GM19351 (cell line): ENCODE results near the gene DNAI7.

Experiments
- ATAC-seq: cut with Tn5 transposase; IDR thresholded peaks from one replicate; pipeline ENCODE4 v1.9.1; 2021; ENCODE audit warnings: mild to moderate bottlenecking, moderate library complexity; ENCODE audit not compliant: unreplicated experiment

DNAI7 gene

DNA sequence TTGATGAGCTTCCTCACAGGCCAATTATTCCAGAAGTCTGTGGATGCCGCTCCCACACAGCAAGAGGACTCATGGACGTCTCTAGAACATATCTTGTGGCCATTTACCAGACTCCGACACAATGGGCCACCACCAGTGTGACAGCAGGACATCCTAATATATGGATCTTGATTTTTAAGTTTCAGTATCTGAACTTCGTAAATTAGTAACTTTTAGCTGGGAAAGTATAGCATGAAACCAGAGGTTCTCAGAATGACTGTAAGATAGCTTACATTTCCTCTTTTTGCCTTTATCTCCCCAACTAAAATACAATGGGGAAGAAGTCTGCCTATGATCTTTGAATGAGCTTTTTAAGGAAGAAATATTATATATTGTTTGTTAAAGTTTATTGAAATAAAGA is 87.0 kb downstream of the DNAI7 start:
- ATAC-seq: peak; percentile 90

GRCh38 chr12:25106818-25107217 is 88.1 kb downstream of the DNAI7 start:
- no peak for ATAC-seq

- no peak for ATAC-seq
Observed at GRCh38 chr12:25102402-25102801, 92.6 kb downstream of the DNAI7 start.

DNA sequence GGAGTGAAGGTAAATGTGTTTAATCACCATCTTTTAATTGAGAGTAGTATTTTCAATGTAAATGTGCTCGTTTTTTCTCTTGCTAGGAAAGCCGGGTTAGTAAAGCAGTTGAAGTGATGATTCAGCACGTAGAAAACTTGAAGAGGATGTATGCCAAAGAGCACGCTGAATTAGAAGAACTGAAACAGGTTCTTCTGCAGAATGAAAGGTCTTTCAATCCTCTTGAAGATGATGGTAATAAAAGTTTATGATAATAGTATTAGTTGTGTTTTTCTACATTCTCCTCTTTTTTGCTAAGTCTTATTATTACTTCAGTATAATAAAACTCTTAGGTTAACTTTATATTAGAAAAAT is 93.9 kb downstream of the DNAI7 start:
- ATAC-seq: peak; percentile 74

DNA sequence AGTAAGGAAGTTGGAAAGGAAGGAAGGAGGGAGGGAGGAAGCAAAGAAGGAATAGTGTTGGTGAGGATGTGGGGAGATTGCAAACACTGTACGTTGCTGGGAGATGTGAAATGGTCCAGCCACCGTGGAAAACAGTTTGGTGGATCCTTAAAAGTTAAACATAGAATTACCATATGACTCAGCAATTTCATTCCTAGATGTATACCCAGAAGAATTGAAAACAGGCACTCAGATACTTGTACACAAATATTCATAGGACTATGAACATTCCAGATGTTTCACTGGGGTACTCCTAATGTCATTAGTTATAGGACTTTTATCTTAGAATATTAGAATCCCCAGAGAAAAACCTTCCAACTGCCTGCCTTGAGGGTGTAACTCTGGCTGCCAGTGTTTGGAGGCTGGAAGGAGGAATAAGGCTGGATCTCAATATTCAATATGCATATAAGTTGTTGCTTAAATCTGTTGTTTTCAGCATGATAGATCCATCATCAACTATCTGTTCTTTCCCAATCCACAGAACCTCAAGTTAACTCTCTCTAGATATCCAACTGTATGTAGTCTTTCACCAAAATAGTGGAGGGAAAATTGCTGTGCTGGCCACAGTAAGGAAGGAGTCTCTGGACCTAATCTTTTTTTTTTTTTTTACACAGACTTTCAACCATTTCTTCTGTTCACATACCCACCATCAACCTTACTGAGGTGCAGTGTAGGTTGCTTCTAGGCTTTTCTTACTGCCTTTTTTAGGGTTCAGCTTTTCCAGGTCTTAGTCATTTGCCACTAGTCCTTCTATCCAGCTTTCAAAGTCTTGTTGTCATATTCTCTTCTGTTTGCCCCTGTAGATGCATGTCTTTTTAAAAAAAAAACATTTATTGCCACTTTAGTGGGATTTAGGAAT is 94.5 kb downstream of the DNAI7 start:
- ATAC-seq: peak; percentile 47

DNA sequence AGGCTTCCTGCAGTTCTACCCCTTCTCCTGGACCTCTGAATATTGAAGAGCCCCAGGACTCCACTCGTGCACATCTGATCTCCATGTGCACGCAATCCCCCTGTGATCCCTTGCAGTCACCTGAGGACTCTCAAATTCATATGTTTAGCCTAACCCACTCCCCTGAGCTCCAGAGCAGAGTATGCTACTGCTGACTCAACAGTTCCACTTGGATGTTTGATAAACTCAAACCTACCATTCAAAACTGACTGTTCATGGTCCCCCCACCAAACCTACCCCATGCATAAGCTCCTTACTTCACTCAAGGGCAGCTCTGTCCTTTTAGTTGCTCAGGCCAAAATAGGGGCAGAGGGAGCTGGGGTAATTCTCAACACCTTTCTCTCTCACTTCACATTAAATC is 96.0 kb downstream of the DNAI7 start:
- no peak for ATAC-seq

- ATAC-seq: no peak
Observed at GRCh38 chr12:25089738-25090137, 105.2 kb downstream of the DNAI7 start.

DNA sequence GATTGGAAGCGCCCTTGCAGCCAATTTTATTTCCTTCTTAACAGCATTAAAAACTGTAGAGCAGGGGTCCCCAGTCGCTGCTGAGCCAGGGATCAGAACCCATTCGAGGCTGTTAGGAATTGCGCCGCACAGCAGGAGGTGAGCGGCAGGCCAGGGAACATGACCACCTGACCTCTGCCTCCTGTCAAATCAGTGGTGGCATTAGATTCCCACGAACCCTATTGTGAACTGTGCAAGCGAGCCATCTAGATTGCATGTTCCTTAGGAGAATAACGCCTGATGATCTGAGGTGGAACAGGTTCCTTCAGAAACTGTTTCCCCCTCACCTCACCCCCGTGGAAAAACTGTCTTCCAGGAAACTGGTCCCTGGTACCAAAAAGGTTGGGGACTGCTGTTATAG is 107.4 kb downstream of the DNAI7 start:
- ATAC-seq: no peak

GRCh38 chr12:25084816-25085215 is 110.1 kb downstream of the DNAI7 start:
- no peak for ATAC-seq

- no peak for ATAC-seq
Observed at GRCh38 chr12:25083211-25083610, 111.7 kb downstream of the DNAI7 start.

GRCh38 chr12:25082628-25083027 is 112.3 kb downstream of the DNAI7 start:
- no peak for ATAC-seq

- no peak for ATAC-seq
Observed at GRCh38 chr12:25079393-25079792, 115.6 kb downstream of the DNAI7 start.

GRCh38 chr12:25074954-25075353 is 120.0 kb downstream of the DNAI7 start:
- peak; percentile 83 for ATAC-seq

GRCh38 chr12:25074113-25074512 is 120.8 kb downstream of the DNAI7 start:
- no peak for ATAC-seq

GRCh38 chr12:25072906-25073650 is 121.9 kb downstream of the DNAI7 start:
- ATAC-seq: no peak

DNA sequence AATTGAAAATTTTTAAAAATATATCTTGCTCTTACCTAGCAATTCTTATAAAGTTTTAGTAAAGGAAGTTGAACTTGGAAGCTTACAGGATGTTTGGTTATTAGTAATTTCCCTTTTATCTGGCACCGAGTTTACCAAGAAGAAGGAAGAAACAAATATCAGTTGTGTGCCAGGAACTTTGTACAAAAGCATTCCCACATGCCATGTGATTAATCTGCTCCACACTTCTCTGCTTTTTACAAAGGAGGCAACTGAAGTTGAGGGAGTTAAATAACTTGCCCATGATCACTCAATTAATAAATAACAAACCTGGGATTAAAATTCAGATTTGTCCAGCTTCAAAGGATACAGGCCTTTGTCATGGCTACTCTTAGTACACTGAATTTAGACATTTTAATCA is 123.6 kb downstream of the DNAI7 start:
- no peak for ATAC-seq

- ATAC-seq: no peak
Observed at GRCh38 chr12:25069224-25069623, 125.7 kb downstream of the DNAI7 start.

GRCh38 chr12:25065035-25065434 is 129.9 kb downstream of the DNAI7 start:
- ATAC-seq: no peak

DNA sequence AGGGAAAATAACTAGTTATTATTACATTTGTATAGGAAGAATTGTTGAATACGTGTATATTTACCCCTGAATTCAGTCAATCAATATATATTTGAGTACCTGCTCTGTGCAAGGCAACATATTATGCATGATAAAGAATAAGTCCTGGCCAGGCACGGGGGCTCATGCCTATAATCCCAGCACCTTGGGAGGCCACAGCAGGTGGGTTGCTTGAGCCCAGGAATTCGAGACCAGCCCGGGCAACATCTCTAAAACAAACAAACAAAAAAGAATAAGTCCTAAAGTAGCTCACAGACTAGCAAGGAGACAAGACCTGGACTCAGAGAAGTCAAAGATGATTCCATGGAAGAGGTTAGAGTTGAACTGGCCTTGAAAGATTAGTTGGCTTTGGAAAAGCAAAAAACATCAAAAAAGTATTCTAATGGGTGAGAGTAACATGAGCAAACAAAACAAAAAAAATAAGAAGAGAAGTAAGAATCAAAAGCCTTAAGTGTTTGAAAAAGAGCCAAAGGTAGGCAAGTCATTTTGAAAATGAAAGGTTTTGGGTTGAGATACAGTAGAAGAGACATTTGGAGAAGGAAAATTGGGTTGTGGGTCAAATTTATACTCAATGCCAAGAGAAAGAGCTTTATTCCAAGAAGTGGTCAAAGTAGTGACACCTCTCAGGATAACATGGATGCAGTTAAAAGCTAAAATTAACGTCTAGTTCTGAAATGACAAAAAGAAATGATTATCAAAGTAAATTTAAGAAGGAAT is 130.9 kb downstream of the DNAI7 start:
- ATAC-seq: no peak

GRCh38 chr12:25058658-25059058 is 136.3 kb downstream of the DNAI7 start:
- peak; percentile 44 for ATAC-seq
